HEK293 (cell line): ENCODE measurements around the gene THSD7A.

Experiments
- CTCF ChIP-seq: fragments of 450-650 bp; formaldehyde crosslinking; IDR thresholded peaks from 2 replicates; pipeline ENCODE4 v1.5.1; 2016; ENCODE audit warnings: missing biosample characterization, missing genetic modification characterization
- KLF16 ChIP-seq: fragments of 450-650 bp; formaldehyde crosslinking; IDR thresholded peaks from 2 replicates; pipeline ENCODE4 v1.5.1; 2017; ENCODE audit warnings: missing biosample characterization, missing genetic modification characterization
- ZEB2 ChIP-seq: fragments of 450-650 bp; formaldehyde crosslinking; IDR thresholded peaks from 2 replicates; pipeline ENCODE4 v1.5.1; 2016; ENCODE audit warnings: missing biosample characterization, missing genetic modification characterization
- ZSCAN18 ChIP-seq: fragments of 450-650 bp; formaldehyde crosslinking; IDR thresholded peaks from 2 replicates; pipeline ENCODE4 v1.5.1; 2016; ENCODE audit warnings: missing biosample characterization, missing genetic modification characterization
- TF ChIP-seq, protein P1 (sequence below): fragments of 450-650 bp; formaldehyde crosslinking; IDR thresholded peaks from 2 replicates; pipeline ENCODE4 v1.5.1; 2016; ENCODE audit warnings: missing biosample characterization, missing genetic modification characterization

DNA sequence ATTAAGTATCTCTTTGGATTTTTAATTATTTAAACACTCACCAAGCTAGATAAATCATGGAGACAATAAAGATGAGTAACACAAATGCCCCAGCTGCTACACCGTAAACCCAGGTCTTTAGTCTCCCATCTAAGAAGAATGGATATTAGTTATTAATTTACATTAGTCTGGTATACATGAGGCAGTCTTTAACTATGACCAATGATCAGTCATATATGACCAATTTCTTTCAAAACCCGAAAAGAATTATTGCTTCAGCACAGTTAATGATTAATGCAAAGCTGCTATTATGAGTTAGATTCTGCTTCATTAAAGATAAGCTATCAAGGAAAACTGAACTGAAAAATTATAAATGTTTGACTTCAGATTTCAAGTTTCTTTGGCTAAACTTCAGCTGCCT, 455.5 kb downstream of the THSD7A start:
- TF ChIP-seq ZEB2 (tag by site-specific recombination) (no peak), KLF16 (tag by site-specific recombination) (no peak), CTCF (tag by site-specific recombination) (no peak), ZSCAN18 (tag by site-specific recombination) (no peak)
- TF ChIP-seq, protein P1, sequence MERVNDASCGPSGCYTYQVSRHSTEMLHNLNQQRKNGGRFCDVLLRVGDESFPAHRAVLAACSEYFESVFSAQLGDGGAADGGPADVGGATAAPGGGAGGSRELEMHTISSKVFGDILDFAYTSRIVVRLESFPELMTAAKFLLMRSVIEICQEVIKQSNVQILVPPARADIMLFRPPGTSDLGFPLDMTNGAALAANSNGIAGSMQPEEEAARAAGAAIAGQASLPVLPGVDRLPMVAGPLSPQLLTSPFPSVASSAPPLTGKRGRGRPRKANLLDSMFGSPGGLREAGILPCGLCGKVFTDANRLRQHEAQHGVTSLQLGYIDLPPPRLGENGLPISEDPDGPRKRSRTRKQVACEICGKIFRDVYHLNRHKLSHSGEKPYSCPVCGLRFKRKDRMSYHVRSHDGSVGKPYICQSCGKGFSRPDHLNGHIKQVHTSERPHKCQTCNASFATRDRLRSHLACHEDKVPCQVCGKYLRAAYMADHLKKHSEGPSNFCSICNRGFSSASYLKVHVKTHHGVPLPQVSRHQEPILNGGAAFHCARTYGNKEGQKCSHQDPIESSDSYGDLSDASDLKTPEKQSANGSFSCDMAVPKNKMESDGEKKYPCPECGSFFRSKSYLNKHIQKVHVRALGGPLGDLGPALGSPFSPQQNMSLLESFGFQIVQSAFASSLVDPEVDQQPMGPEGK (tag by site-specific recombination) = no peak
